GM23338 (cell line): ENCODE data around the gene ATXN7L2. TPM values are rescaled to one million over a fixed set of nuclear protein-coding genes. Genes with fewer than 3 reads are reported as not detected.

Source experiments
- ATAC-seq: fragments of 200-7000 bp; cut with Tn5 transposase; 3 replicates; pipeline ENCODE4 v1.9.1; 2020
- DNase-seq: peaks from one replicate; pipeline ENCODE4 v3.0.0-alpha.2; 2015; ENCODE audit warnings: low spot score
- H2AFZ ChIP-seq: fragments of 200-600 bp; sonication (generic); 2 replicates; pipeline ENCODE4 v1.8.0; 2016; ENCODE audit warnings: antibody characterized with exemption, mild to moderate bottlenecking, moderate library complexity
- H3F3A ChIP-seq: fragments of 200-600 bp; sonication (generic); replicated peaks from 2 replicates; pipeline ENCODE4 v1.8.0; 2017; ENCODE audit warnings: antibody characterized with exemption, mixed run types, low read depth
- H3K27ac ChIP-seq: fragments of 200-600 bp; sonication (generic); 2 replicates; pipeline ENCODE4 v1.6.1; 2016; ENCODE audit warnings: low read depth
- H3K27me3 ChIP-seq: fragments of 200-600 bp; sonication (generic); 2 replicates; pipeline ENCODE4 v1.8.0; 2016; ENCODE audit warnings: mild to moderate bottlenecking, mixed run types, moderate library complexity; ENCODE audit not compliant: insufficient read depth
- H3K36me3 ChIP-seq: fragments of 200-600 bp; sonication (generic); 2 replicates; pipeline ENCODE4 v1.8.0; 2016; ENCODE audit warnings: mild to moderate bottlenecking; ENCODE audit not compliant: insufficient read depth
- H3K4me1 ChIP-seq: fragments of 200-600 bp; sonication (generic); 2 replicates; pipeline ENCODE4 v1.8.0; 2016; ENCODE audit warnings: mild to moderate bottlenecking, moderate library complexity; ENCODE audit not compliant: insufficient read depth
- H3K4me2 ChIP-seq: fragments of 200-600 bp; sonication (generic); 2 replicates; pipeline ENCODE4 v1.7.1; 2017; ENCODE audit warnings: mixed run types
- H3K4me3 ChIP-seq: fragments of 200-600 bp; sonication (generic); 2 replicates; pipeline ENCODE4 v1.6.1; 2016; ENCODE audit warnings: mixed run types
- H3K79me2 ChIP-seq: fragments of 200-600 bp; sonication (generic); replicated peaks from 2 replicates; pipeline ENCODE4 v1.8.0; 2017; ENCODE audit warnings: mild to moderate bottlenecking; ENCODE audit not compliant: insufficient read depth
- H3K9me2 ChIP-seq: fragments of 200-600 bp; sonication (generic); 2 replicates; pipeline ENCODE4 v1.8.0; 2017; ENCODE audit not compliant: insufficient read depth
- H4K20me1 ChIP-seq: fragments of 200-600 bp; sonication (generic); replicated peaks from 2 replicates; pipeline ENCODE4 v1.8.0; 2017; ENCODE audit warnings: mild to moderate bottlenecking; ENCODE audit not compliant: insufficient read depth
- H3K27ac Mint-ChIP-seq: 2 replicates; pipeline ENCODE4 v1.8.0; 2020; ENCODE audit warnings: inconsistent platforms, mild to moderate bottlenecking, moderate library complexity, mixed read lengths
- H3K27me3 Mint-ChIP-seq: 3 replicates; pipeline ENCODE4 v1.8.0; 2022; ENCODE audit warnings: low read depth, mild to moderate bottlenecking, moderate library complexity, mixed read lengths, inconsistent platforms; ENCODE audit not compliant: insufficient read depth, poor library complexity
- H3K36me3 Mint-ChIP-seq: 3 replicates; pipeline ENCODE4 v1.8.0; 2021; ENCODE audit warnings: low read depth, mild to moderate bottlenecking, inconsistent platforms, moderate library complexity, mixed read lengths
- H3K4me1 Mint-ChIP-seq: 3 replicates; pipeline ENCODE4 v1.8.0; 2020; ENCODE audit warnings: mild to moderate bottlenecking, inconsistent platforms, mixed read lengths
- H3K4me3 Mint-ChIP-seq: 3 replicates; pipeline ENCODE4 v1.8.0; 2021; ENCODE audit warnings: moderate library complexity, mild to moderate bottlenecking, inconsistent platforms, mixed read lengths
- H3K9me3 Mint-ChIP-seq: 3 replicates; pipeline ENCODE4 v1.8.0; 2020; ENCODE audit warnings: moderate library complexity, mild to moderate bottlenecking, inconsistent platforms, mixed read lengths
- CREB1 ChIP-seq: fragments of 250-450 bp; sonication (Bioruptor Pico); IDR thresholded peaks from 2 replicates; pipeline ENCODE4 v1.5.0; 2020; ENCODE audit warnings: low read depth, mild to moderate bottlenecking, moderate library complexity
- CTCF ChIP-seq, 2 experiments: fragments of 200-600 bp in 1 of 2; sonication (generic) in 1 of 2; conservative IDR thresholded peaks; 2 replicates each; pipeline versions ENCODE4 v1.5.1 to v1.6.1; 2016 to 2017; ENCODE audit warnings: antibody characterized with exemption in 2 of 2, low read depth in 2 of 2, mild to moderate bottlenecking in 2 of 2, moderate library complexity in 1 of 2
- EZH2 ChIP-seq: fragments of 200-600 bp; sonication (generic); IDR thresholded peaks from one replicate; pipeline ENCODE4 v1.8.0; 2017; ENCODE audit warnings: antibody characterized with exemption, mild to moderate bottlenecking, low read depth; ENCODE audit not compliant: unreplicated experiment
- EZH2phosphoT487 ChIP-seq: fragments of 200-600 bp; sonication (generic); IDR thresholded peaks from one replicate; pipeline ENCODE4 v1.8.1; 2018; ENCODE audit warnings: antibody characterized with exemption; ENCODE audit not compliant: unreplicated experiment
- JUNB ChIP-seq: IDR thresholded peaks from one replicate; pipeline ENCODE4 v1.6.1; 2016; ENCODE audit warnings: antibody characterized with exemption; ENCODE audit not compliant: unreplicated experiment
- NANOG ChIP-seq: IDR thresholded peaks from 2 replicates; pipeline ENCODE4 v1.6.1; 2016; ENCODE audit warnings: antibody characterized with exemption, borderline replicate concordance
- POLR2AphosphoS5 ChIP-seq: IDR thresholded peaks from 2 replicates; pipeline ENCODE4 v1.6.1; 2016; ENCODE audit warnings: antibody characterized with exemption, low read depth
- STAT1 ChIP-seq: IDR thresholded peaks from one replicate; pipeline ENCODE4 v1.6.1; 2016; ENCODE audit warnings: antibody characterized with exemption; ENCODE audit not compliant: unreplicated experiment
- ZNF114 ChIP-seq: fragments of 250-450 bp; sonication (Bioruptor Pico); IDR thresholded peaks from 2 replicates; pipeline ENCODE4 v1.5.0; 2020; ENCODE audit warnings: mild to moderate bottlenecking, moderate library complexity
- ZNF331 ChIP-seq: fragments of 250-450 bp; sonication (Bioruptor Pico); IDR thresholded peaks from 2 replicates; pipeline ENCODE4 v1.5.0; 2020; ENCODE audit warnings: low read depth, mild to moderate bottlenecking, moderate library complexity
- polyA plus RNA-seq: library from polyadenylated mRNA; unstranded; fragments of >200 nt; fragmentation: Nextera tagmentation; extraction: Ambion mirVana; gene quantifications from 2 replicates; pipeline ENCODE4 v1.2.1, GENCODE V29; 2016
- total RNA-seq: library from RNA; depleted of rRNA; stranded (reverse); fragments of >200 nt; shearing (Covaris generic); gene quantifications from 2 replicates; pipeline ENCODE4 v1.2.3, GENCODE V29; 2014
- TF ChIP-seq, protein P1 (sequence below): IDR thresholded peaks from 2 replicates; pipeline ENCODE4 v1.6.1; 2016; ENCODE audit warnings: antibody characterized with exemption
- TF ChIP-seq, protein P2 (sequence below): IDR thresholded peaks from one replicate; pipeline ENCODE4 v1.6.1; 2018; ENCODE audit warnings: antibody characterized with exemption; ENCODE audit not compliant: unreplicated experiment
- TF ChIP-seq, protein P3 (sequence below): fragments of 250-450 bp; sonication (Bioruptor Pico); IDR thresholded peaks from 2 replicates; pipeline ENCODE4 v1.5.0; 2020; ENCODE audit warnings: mild to moderate bottlenecking, moderate library complexity

Gene ATXN7L2
- total and polyA plus RNA-seq, 2 experiments from 2014 or later: 8.0 to 9.9 TPM

DNA sequence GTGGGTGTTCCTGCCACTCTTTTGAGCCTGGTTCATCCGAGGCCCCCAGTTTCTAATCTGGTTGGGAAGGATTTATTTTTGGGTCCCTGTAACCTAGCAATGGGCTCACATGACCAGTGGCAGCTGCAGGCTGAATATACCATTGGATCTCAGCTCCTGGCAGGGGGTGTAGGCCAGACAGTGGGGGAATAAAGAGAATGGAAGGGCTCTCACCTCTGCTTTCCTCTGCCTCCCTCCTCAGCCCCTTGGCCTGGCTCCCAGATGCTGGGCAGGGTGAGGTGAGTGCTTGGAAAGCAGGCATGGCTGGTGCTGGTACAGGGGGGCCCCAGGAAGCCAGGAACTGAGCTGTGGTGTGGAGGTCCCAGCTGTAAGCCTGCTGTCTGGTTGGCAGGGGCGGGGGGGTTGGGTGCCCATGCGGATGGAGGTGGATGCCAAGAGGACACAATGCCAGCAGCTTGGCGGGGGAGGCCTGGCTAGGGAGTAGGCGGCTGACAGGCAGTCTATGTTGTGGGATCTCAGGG lies 52.3 kb downstream of the ATXN7L2 start:
- H3K4me2 ChIP-seq: no peak overlapping the region
- no peaks in the 10 kb centered on the region for H3K27me3 ChIP-seq
- Mint-ChIP-seq H3K4me1 (peaks cover 7% of the 10 kb centered on the region), H3K27me3 (peaks cover 7% of the 10 kb centered on the region), H3K9me3 (no peaks in the 10 kb centered on the region), H3K36me3 (no peaks in the 10 kb centered on the region), H3K4me3 (no peak overlapping the region), H3K27ac (no peak overlapping the region)
- no peaks in the 10 kb centered on the region for H3K9me2 ChIP-seq
- DNase-seq (no peak), ATAC-seq (no peak)
- H4K20me1 ChIP-seq: no peaks in the 10 kb centered on the region
- TF ChIP-seq CTCF (conservative IDR thresholded peaks at IDR 0.05; ENCODE audit: low read depth in 2 of 2) (no peak), ZNF331 (CRISPR knock-in tag) (no peak), JUNB (no peak), EZH2phosphoT487 (no peak), NANOG (no peak), CREB1 (CRISPR knock-in tag) (no peak), ZNF114 (no peak), EZH2 (no peak), POLR2AphosphoS5 (no peak), STAT1 (no peak)
- TF ChIP-seq, protein P1, sequence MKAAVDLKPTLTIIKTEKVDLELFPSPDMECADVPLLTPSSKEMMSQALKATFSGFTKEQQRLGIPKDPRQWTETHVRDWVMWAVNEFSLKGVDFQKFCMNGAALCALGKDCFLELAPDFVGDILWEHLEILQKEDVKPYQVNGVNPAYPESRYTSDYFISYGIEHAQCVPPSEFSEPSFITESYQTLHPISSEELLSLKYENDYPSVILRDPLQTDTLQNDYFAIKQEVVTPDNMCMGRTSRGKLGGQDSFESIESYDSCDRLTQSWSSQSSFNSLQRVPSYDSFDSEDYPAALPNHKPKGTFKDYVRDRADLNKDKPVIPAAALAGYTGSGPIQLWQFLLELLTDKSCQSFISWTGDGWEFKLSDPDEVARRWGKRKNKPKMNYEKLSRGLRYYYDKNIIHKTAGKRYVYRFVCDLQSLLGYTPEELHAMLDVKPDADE: no peak
- TF ChIP-seq, protein P2, sequence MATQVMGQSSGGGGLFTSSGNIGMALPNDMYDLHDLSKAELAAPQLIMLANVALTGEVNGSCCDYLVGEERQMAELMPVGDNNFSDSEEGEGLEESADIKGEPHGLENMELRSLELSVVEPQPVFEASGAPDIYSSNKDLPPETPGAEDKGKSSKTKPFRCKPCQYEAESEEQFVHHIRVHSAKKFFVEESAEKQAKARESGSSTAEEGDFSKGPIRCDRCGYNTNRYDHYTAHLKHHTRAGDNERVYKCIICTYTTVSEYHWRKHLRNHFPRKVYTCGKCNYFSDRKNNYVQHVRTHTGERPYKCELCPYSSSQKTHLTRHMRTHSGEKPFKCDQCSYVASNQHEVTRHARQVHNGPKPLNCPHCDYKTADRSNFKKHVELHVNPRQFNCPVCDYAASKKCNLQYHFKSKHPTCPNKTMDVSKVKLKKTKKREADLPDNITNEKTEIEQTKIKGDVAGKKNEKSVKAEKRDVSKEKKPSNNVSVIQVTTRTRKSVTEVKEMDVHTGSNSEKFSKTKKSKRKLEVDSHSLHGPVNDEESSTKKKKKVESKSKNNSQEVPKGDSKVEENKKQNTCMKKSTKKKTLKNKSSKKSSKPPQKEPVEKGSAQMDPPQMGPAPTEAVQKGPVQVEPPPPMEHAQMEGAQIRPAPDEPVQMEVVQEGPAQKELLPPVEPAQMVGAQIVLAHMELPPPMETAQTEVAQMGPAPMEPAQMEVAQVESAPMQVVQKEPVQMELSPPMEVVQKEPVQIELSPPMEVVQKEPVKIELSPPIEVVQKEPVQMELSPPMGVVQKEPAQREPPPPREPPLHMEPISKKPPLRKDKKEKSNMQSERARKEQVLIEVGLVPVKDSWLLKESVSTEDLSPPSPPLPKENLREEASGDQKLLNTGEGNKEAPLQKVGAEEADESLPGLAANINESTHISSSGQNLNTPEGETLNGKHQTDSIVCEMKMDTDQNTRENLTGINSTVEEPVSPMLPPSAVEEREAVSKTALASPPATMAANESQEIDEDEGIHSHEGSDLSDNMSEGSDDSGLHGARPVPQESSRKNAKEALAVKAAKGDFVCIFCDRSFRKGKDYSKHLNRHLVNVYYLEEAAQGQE: no peak
- TF ChIP-seq, protein P3, sequence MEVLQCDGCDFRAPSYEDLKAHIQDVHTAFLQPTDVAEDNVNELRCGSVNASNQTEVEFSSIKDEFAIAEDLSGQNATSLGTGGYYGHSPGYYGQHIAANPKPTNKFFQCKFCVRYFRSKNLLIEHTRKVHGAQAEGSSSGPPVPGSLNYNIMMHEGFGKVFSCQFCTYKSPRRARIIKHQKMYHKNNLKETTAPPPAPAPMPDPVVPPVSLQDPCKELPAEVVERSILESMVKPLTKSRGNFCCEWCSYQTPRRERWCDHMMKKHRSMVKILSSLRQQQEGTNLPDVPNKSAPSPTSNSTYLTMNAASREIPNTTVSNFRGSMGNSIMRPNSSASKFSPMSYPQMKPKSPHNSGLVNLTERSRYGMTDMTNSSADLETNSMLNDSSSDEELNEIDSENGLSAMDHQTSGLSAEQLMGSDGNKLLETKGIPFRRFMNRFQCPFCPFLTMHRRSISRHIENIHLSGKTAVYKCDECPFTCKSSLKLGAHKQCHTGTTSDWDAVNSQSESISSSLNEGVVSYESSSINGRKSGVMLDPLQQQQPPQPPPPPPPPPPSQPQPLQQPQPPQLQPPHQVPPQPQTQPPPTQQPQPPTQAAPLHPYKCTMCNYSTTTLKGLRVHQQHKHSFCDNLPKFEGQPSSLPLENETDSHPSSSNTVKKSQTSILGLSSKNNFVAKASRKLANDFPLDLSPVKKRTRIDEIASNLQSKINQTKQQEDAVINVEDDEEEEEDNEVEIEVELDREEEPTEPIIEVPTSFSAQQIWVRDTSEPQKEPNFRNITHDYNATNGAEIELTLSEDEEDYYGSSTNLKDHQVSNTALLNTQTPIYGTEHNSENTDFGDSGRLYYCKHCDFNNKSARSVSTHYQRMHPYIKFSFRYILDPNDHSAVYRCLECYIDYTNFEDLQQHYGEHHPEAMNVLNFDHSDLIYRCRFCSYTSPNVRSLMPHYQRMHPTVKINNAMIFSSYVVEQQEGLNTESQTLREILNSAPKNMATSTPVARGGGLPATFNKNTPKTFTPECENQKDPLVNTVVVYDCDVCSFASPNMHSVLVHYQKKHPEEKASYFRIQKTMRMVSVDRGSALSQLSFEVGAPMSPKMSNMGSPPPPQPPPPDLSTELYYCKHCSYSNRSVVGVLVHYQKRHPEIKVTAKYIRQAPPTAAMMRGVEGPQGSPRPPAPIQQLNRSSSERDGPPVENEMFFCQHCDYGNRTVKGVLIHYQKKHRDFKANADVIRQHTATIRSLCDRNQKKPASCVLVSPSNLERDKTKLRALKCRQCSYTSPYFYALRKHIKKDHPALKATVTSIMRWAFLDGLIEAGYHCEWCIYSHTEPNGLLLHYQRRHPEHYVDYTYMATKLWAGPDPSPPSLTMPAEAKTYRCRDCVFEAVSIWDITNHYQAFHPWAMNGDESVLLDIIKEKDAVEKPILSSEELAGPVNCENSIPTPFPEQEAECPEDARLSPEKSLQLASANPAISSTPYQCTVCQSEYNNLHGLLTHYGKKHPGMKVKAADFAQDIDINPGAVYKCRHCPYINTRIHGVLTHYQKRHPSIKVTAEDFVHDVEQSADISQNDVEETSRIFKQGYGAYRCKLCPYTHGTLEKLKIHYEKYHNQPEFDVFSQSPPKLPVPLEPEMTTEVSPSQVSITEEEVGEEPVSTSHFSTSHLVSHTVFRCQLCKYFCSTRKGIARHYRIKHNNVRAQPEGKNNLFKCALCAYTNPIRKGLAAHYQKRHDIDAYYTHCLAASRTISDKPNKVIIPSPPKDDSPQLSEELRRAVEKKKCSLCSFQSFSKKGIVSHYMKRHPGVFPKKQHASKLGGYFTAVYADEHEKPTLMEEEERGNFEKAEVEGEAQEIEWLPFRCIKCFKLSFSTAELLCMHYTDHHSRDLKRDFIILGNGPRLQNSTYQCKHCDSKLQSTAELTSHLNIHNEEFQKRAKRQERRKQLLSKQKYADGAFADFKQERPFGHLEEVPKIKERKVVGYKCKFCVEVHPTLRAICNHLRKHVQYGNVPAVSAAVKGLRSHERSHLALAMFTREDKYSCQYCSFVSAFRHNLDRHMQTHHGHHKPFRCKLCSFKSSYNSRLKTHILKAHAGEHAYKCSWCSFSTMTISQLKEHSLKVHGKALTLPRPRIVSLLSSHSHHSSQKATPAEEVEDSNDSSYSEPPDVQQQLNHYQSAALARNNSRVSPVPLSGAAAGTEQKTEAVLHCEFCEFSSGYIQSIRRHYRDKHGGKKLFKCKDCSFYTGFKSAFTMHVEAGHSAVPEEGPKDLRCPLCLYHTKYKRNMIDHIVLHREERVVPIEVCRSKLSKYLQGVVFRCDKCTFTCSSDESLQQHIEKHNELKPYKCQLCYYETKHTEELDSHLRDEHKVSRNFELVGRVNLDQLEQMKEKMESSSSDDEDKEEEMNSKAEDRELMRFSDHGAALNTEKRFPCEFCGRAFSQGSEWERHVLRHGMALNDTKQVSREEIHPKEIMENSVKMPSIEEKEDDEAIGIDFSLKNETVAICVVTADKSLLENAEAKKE (CRISPR knock-in tag): no peak
- H3K27ac ChIP-seq: no peak overlapping the region
- H3F3A ChIP-seq: no peaks in the 10 kb centered on the region
- H3K36me3 ChIP-seq: no peaks in the 10 kb centered on the region
- no peak overlapping the region for H3K4me3 ChIP-seq
- H3K79me2 ChIP-seq: no peaks in the 10 kb centered on the region
- H3K4me1 ChIP-seq: peaks cover 4% of the 10 kb centered on the region; the same call in 1 of the 2 replicates
- no peak overlapping the region for H2AFZ ChIP-seq
